GM19328 (cell line): Measurements from ENCODE around the gene HSPH1.
"Not testable (repeated sequence)": the region's sequence is repeated elsewhere in the genome, so short reads cannot be mapped to it uniquely, and the experiment has no call there.

Experiments used
- ATAC-seq: cut with Tn5 transposase; IDR thresholded peaks from one replicate; pipeline ENCODE4 v1.9.1; 2021; ENCODE audit warnings: mild to moderate bottlenecking, moderate library complexity; ENCODE audit not compliant: unreplicated experiment

HSPH1 gene

GRCh38 chr13:31097911-31098434 is 63.7 kb downstream of the HSPH1 start:
- not testable (repeated sequence) for ATAC-seq

GRCh38 chr13:31096654-31097302 is 64.9 kb downstream of the HSPH1 start:
- ATAC-seq, result no peak

GRCh38 chr13:31094331-31095015 is 67.2 kb downstream of the HSPH1 start:
- no peak for ATAC-seq

GRCh38 chr13:31093145-31093885 is 68.4 kb downstream of the HSPH1 start:
- ATAC-seq, result no peak

- ATAC-seq, result no peak
Observed at GRCh38 chr13:31092646-31093045, 69.1 kb downstream of the HSPH1 start.

GRCh38 chr13:31090961-31091624 is 70.6 kb downstream of the HSPH1 start:
- ATAC-seq, result no peak

GRCh38 chr13:31090096-31090495 is 71.6 kb downstream of the HSPH1 start:
- ATAC-seq, result no peak

- no peak for ATAC-seq
Observed at GRCh38 chr13:31089649-31090048, 72.1 kb downstream of the HSPH1 start.

GRCh38 chr13:31088826-31089420 is 72.8 kb downstream of the HSPH1 start:
- no peak for ATAC-seq
